Adipocyte (in vitro differentiated cells): ENCODE results near the gene PNMA8C.
A peak's percentile ranks its signal among the peaks of the same experiment; 100 is the strongest.
"Not testable (repeated sequence)": the region's sequence is repeated elsewhere in the genome, so short reads cannot be mapped to it uniquely, and the experiment has no call there.

Source experiments
- DNase-seq: peaks from one replicate; pipeline ENCODE4 v3.0.0-alpha.2; 2015; ENCODE audit warnings: low read depth
- H3K27me3 ChIP-seq: replicated peaks from 2 replicates; pipeline ENCODE4 v1.7.0; 2013; ENCODE audit warnings: mild to moderate bottlenecking, low read length, moderate library complexity; ENCODE audit not compliant: control insufficient read depth, insufficient read depth
- H3K36me3 ChIP-seq: 2 replicates; pipeline ENCODE4 v1.7.0; 2013; ENCODE audit warnings: low read length, mild to moderate bottlenecking, moderate library complexity; ENCODE audit not compliant: control insufficient read depth, insufficient read depth, severe bottlenecking
- H3K4me1 ChIP-seq: 2 replicates; pipeline ENCODE4 v1.7.0; 2013; ENCODE audit warnings: mild to moderate bottlenecking, low read length, moderate library complexity; ENCODE audit not compliant: control insufficient read depth, insufficient read depth
- H3K4me3 ChIP-seq: 2 replicates; pipeline ENCODE4 v1.7.0; 2013; ENCODE audit warnings: mild to moderate bottlenecking, low read length, moderate library complexity
- H3K9ac ChIP-seq: 2 replicates; pipeline ENCODE4 v1.7.0; 2013; ENCODE audit warnings: mild to moderate bottlenecking, low read length, moderate library complexity
- H3K9me3 ChIP-seq: 2 replicates; pipeline ENCODE4 v1.7.0; 2013; ENCODE audit warnings: mild to moderate bottlenecking, low read length, moderate library complexity; ENCODE audit not compliant: control insufficient read depth

Gene PNMA8C

DNA sequence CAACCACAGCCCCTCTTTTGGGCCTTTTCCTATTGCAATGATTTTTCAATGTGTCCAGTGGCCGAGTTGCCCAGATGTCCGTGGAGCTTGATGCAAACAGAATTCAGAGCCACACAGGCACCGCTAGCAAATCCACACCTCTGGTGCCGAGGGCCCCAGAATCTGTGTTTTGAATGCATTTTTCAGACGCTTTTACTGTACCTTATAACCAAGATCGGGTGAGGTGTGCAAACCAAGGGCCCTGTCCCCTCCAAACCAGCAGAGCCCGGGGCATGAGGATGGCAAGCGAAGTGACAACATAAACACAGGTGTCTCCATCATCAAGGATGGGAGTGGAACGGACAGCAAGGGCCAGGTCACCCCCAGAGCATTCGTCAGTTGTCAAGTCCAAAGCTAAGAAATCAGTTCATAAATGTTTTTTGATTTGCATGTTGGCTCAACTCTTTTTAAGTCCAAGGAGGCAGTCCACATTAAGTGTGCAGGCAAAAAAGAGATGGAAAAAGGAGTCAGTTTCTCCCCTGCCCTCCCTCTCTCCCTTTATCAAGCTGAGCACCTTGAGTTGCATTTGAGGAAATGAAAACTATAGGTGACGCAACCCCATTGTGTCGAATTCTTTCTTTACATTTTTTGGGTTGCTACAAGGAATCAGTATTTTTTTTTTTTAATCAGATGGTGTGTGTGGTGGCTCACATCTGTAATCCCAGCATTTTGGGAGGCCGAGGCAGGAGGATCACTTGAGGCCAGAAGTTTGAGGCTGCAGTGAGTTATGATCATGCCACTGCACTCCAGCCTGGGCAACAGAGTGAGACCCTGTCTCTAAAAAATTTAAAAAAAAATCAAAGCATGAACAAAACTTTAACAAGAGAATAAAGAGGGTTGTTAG is 18.3 kb downstream of the PNMA8C start:
- Histone ChIP-seq H3K4me3 (peak overlapping the region; percentile 81), H3K9ac (no peak overlapping the region), H3K27me3 (peaks cover 23% of the 10 kb centered on the region), H3K36me3 (no peaks in the 10 kb centered on the region), H3K9me3 (no peaks in the 10 kb centered on the region), H3K4me1 (peaks cover 18% of the 10 kb centered on the region)
- no peak for DNase-seq

DNA sequence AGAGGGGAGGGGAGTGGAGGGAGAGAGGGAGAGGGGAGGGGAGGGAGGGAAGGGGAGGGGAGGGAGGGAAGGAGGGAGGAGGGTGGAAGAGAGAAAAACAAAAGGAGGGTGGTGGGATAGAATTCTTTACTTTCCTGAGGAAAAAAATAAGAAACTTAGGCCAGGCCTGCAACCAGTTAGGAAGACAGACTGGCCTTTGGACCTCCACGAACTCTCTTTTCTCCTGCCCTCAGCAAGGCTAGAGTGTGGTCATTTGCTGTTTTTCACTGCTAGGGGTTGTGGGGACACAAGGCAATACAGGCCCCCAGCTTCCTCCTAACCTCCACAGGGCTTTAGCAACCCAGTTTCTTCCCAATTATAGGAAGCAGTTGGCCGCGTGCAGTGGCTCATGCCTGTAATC is 19.5 kb downstream of the PNMA8C start:
- Histone ChIP-seq H3K27me3 (peaks cover 25% of the 10 kb centered on the region), H3K4me3 (no peak overlapping the region), H3K9me3 (no peaks in the 10 kb centered on the region), H3K9ac (no peak overlapping the region), H3K4me1 (peaks cover 26% of the 10 kb centered on the region), H3K36me3 (no peaks in the 10 kb centered on the region)
- no peak for DNase-seq

DNA sequence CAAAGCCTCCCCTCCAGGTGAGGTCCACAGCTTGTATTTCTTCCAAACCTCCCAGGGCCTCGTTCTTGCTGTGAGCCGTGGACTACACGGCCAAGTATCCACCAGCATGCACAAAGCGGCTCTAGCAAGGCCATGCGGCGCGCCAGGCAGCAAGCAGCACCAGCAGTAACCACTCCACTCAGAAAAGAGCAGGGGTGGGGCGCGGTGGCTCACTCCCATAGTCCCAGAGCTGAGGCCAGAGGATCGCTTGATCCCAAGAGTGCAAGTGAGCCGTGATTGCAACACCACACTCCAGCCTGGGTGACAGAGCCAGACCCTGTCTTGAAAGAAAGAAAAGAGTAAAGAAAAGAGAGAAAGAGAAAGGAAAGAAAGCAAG is 20.1 kb downstream of the PNMA8C start:
- Histone ChIP-seq H3K9me3 (no peaks in the 10 kb centered on the region), H3K36me3 (no peaks in the 10 kb centered on the region), H3K4me3 (peak overlapping the region; percentile 29), H3K9ac (peak overlapping the region; percentile 17), H3K27me3 (peaks cover 25% of the 10 kb centered on the region), H3K4me1 (peaks cover 32% of the 10 kb centered on the region)
- peak; percentile 71 for DNase-seq

DNA sequence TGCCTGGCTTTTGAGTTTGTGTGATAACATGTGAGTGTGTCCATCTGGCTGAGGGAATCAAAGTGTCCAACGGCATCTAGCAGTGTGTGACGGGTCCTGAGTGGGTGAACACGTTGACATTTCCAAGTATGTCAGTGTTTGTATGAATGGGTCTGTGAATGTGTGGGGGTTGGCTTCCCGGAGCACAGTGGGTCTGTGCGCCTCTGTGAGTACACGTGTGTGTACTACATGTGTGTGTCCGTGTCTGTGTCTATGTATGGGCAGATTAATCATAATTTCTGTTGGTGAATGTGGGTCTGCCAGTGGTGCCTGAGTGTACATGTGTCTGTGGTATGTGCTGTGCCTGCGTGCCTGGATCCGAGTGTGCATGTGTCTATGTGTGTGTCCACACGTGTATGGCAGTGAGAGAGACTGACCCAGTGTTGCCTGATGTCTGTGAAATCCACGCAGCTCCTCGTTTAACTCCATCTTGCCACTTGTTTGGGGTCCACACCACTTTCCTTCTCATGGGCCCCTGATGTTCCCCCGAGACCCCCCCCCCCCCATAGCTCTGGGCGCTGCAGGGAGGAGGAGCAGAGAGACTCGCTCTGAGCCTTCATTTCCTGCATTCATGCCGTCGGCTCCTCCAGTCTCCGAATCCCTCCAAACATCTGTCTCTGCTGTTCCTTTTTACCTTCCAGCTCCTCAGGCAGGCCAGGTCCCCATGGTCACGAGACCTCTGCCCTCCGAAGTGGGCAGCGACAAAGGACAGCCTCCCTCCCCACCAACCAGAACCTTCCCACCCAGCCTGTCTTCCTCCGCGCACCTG is 20.7 kb downstream of the PNMA8C start:
- no peaks in the 10 kb centered on the region for H3K36me3 ChIP-seq
- DNase-seq = no peak
- peak overlapping the region; percentile 17 for H3K9ac ChIP-seq
- peak overlapping the region; percentile 29 for H3K4me3 ChIP-seq
- H3K4me1 ChIP-seq = peaks cover 32% of the 10 kb centered on the region
- peaks cover 25% of the 10 kb centered on the region for H3K27me3 ChIP-seq
- no peaks in the 10 kb centered on the region for H3K9me3 ChIP-seq

DNA sequence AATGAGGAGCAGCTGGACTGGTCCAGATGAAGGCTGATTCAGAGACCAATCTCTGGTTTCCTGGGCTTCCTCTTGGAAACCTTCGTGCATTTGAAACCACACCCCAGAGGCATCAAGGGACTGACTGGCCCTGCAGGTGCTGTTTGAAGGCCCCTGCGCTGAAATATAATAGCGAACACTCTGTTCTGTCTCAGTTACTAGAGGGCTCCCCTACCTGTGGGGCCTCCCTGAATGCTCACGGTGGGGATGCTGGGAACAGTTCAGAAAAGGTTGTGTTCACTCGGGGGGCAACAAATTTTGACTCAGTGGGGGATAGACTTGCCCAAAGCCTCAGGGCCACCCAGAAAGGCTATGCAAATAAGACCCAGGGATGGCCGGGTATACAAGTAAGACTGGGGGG is 21.8 kb downstream of the PNMA8C start:
- Histone ChIP-seq H3K36me3 (no peaks in the 10 kb centered on the region), H3K27me3 (peaks cover 25% of the 10 kb centered on the region), H3K9me3 (no peaks in the 10 kb centered on the region), H3K4me1 (peaks cover 27% of the 10 kb centered on the region), H3K9ac (no peak overlapping the region), H3K4me3 (no peak overlapping the region)
- no peak for DNase-seq

DNA sequence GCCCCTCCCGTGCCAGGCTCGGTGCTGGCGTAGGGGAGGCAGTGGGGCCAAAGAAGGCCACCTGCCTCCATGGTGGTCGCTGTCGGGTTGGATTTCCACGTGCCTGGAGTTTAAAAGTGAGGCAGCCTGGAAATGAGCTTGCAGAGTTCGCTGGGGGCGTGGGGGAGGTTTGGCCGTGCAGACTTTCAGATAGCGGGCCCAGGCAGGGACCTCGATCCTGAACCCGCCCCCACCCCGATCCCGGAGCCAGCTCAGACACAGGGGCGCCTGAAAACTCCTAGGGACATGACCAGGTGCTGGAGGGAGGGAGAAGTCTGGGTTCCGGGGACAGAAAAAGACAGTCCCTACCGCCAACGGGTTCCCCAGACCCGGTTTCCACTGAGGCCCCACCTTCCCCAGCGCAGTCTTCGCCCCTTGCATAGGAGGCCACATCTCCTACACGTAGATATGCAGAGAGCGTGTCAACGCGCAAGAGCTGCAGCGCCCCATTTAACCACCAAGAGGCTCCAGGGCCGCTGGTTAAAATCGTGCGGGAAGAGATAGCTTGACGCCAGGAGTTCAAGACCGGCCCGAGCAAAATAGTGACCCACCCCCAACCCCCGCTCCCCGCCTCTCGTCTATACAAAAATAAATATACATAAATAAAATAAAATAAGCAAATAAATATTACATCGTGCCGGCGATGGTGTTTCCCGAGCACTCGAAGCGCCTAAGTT is 23.8 kb downstream of the PNMA8C start:
- Histone ChIP-seq H3K27me3 (peaks cover 16% of the 10 kb centered on the region), H3K9me3 (no peaks in the 10 kb centered on the region), H3K4me1 (peaks cover 21% of the 10 kb centered on the region), H3K4me3 (peak overlapping the region; percentile 84), H3K36me3 (no peaks in the 10 kb centered on the region), H3K9ac (peak overlapping the region; percentile 86)
- DNase-seq = no peak

DNA sequence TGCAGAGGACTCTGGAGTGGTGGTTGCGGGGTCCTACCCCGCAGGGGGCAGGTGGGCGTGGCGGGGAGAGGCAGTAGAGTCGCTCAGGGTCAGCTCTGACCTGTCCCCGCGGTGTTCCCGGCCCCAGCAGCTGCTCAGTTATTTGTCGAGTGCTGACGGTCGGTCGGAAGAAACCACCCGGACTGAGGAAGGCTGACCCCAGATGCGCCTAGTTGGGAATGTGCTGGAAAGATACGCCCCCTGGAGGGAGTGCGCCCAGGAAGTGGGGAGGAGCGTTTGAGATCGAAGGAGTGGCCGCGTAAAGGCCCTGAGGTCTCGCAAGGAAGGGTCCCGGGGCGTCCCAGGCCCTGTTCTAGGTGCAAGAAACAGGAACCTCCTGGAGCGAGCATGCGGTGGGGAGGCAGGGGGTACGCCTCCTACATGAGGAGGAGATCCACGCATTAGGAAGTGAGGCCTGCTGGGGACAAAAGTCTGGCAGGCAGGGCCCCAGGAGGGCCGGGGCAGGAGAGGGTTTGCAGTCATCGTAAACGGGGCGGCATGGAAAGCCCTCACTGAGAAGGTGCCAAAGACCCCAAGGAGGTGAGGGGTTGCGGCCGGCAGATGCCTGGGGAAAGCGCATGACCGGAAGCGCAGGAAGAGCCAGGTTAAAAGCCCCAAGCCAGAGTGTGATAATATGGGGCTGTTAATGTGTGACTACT is 24.5 kb downstream of the PNMA8C start:
- Histone ChIP-seq H3K9me3 (no peaks in the 10 kb centered on the region), H3K36me3 (no peaks in the 10 kb centered on the region), H3K4me3 (peak overlapping the region; percentile 84), H3K4me1 (peaks cover 21% of the 10 kb centered on the region), H3K27me3 (peaks cover 16% of the 10 kb centered on the region), H3K9ac (peak overlapping the region; percentile 86)
- no peak for DNase-seq

DNA sequence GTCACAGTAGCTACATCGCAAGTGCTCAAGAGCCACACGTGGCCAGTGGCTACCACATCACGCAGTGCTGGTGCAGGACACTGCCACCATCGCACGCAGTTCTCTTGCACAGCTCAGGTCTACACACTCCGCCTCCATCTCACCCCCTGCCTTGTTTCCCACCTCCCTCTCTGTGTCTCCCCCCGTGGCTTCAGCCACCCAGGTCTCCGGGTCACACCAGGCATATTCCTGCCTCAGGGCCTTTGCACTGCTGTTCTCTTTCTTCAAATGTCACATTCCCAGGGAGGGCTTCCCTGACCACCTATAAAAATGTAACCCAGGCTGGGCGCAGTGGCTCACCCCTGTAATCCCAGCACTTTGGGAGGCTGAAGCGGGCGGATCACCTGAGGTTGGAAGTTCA is 26.0 kb downstream of the PNMA8C start:
- H3K4me3 ChIP-seq = peak overlapping the region; percentile 57
- H3K36me3 ChIP-seq = no peaks in the 10 kb centered on the region
- peaks cover 16% of the 10 kb centered on the region for H3K27me3 ChIP-seq
- DNase-seq = no peak
- H3K4me1 ChIP-seq = peaks cover 16% of the 10 kb centered on the region
- no peak overlapping the region for H3K9ac ChIP-seq
- no peaks in the 10 kb centered on the region for H3K9me3 ChIP-seq

DNA sequence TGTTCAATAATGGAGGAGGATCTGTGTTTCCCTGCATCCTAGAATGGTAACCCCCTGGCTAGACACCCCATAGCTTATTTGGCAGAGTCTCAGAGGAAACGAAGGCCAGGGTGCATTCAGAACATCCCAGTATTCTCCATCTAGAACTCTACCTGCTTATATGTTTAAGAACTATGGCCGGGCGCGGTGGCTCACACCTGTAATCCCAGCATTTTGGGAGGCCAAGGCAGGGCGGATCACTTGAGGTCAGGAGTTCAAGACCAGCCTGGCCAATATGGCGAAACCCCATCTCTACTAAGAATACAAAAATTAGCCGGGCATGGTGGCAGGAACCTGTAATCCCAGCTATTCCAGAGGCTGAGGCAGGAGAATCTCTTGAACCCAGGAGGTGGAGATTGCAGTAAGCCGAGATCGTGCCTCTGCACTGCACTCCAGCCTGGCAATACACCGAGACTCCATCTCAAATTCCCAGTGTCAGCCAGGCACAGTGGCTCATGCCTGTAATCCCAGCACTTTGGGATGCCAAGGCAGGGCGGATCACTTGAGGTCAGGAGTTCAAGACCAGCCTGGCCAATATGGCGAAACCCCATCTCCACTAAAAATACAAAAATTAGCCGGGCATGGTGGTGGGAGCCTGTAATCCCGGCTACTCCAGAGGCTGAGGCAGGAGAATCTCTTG is 30.8 kb downstream of the PNMA8C start:
- not testable (repeated sequence) for H3K36me3 ChIP-seq, H3K4me3 ChIP-seq, DNase-seq, H3K9me3 ChIP-seq, H3K27me3 ChIP-seq, H3K9ac ChIP-seq
- H3K4me1 ChIP-seq = peaks cover 11% of the 10 kb centered on the region

DNA sequence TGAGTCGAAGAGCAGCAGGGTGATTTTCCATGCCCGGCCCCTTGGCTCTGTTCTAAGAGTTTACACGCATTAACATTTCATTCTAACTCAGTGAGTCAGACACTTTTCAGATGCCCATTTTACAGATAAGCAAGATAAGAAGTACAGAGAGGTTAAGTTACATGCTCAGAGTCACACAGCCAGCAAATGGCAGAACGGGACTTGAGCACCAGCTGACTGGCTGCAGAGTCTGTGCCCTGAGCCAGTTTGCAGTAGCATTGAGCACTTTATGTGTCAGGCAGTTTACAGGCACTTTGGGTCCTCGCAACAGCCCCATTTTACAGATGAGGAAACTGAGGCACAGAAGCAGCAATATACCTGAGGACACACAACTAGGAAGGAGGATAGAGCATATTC is 34.3 kb downstream of the PNMA8C start:
- no peak for DNase-seq
- Histone ChIP-seq H3K9ac (peak overlapping the region; percentile 11), H3K4me1 (peaks cover 34% of the 10 kb centered on the region), H3K36me3 (peaks cover 15% of the 10 kb centered on the region), H3K4me3 (no peak overlapping the region), H3K27me3 (no peaks in the 10 kb centered on the region), H3K9me3 (no peaks in the 10 kb centered on the region)
